GM19452 (cell line): ENCODE results near the gene GNG2.

Experiments used
- ATAC-seq: cut with Tn5 transposase; IDR thresholded peaks from one replicate; pipeline ENCODE4 v1.9.1; 2021; ENCODE audit not compliant: unreplicated experiment

Gene GNG2

DNA sequence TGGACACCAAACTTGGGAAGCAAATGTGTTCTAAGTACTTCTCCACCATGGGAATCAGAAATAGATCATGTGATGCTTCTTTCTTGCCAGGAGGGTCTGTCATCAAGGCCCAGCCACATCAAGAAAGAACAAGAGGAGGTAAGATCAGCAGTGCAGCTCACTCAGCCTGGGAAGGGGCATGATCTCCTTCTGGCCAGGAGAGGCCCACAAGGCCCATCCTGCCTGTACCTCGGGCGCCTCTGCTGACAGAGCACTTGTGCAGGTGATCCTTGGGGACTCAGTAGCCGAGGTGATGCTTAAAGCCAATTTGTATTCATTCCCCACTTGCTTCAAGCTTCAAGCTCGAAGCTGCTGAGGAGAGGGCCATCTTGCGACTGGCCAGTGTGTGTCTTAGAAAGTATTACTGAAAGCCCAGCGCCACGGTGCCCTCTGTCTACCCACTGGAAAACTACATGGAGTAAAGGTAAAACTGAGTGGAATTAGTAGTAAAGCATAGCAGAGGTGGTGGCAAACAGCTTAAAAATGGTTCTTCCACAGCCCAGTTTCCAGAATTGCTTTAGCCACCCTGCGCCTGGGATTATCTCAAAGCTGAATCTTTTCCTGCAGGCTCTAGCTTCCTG, 155.1 kb downstream of the GNG2 start:
- ATAC-seq, result no peak

DNA sequence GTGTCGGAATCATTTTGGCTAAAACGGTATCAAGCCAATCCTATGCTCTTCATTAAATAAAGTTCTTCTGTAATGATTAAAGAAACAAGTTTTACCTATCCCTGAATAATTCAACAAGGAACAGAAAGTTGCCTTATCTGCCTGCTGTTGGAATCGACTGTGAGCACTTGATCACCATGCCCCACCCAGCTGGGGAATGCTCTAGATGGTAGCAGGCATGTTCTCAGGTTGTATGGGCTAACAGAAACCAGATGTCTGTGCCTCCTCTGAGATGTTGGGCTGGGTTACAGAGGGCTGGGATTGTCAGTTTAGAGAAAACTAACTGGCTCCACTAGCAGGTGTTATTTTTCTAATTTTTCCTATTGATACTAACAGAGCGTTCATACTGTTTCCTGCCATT, 157.8 kb downstream of the GNG2 start:
- ATAC-seq, result no peak

DNA sequence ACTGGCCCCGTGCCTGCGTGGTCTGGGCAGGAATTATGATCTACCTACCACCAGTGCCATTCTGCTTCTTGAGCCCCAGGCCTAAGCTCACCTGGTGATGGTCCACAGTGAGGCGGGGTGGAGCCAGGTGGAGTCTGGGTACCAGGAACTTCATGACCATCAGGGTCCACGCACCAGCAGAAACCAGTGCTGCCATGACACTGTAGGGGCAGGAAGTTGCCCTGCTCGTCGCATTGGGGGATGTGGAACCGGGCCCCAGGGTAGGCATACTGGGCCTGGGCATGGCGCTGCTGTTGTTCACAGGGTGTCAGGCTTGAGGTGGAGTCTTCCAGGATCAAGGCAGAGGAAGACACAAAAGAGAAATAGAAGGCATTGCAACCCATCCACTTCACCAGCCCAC, 158.6 kb downstream of the GNG2 start:
- no peak for ATAC-seq
